GM23338 (cell line): ENCODE measurements around the gene MAD2L1BP. TPM values are rescaled to one million over a fixed set of nuclear protein-coding genes. Genes with fewer than 3 reads are reported as not detected.

ENCODE experiments used
- ATAC-seq: fragments of 200-7000 bp; cut with Tn5 transposase; 3 replicates; pipeline ENCODE4 v1.9.1; 2020
- DNase-seq: peaks from one replicate; pipeline ENCODE4 v3.0.0-alpha.2; 2015; ENCODE audit warnings: low spot score
- H2AFZ ChIP-seq: fragments of 200-600 bp; sonication (generic); 2 replicates; pipeline ENCODE4 v1.8.0; 2016; ENCODE audit warnings: antibody characterized with exemption, mild to moderate bottlenecking, moderate library complexity
- H3F3A ChIP-seq: fragments of 200-600 bp; sonication (generic); replicated peaks from 2 replicates; pipeline ENCODE4 v1.8.0; 2017; ENCODE audit warnings: antibody characterized with exemption, mixed run types, low read depth
- H3K27ac ChIP-seq: fragments of 200-600 bp; sonication (generic); 2 replicates; pipeline ENCODE4 v1.6.1; 2016; ENCODE audit warnings: low read depth
- H3K27me3 ChIP-seq: fragments of 200-600 bp; sonication (generic); 2 replicates; pipeline ENCODE4 v1.8.0; 2016; ENCODE audit warnings: mild to moderate bottlenecking, mixed run types, moderate library complexity; ENCODE audit not compliant: insufficient read depth
- H3K36me3 ChIP-seq: fragments of 200-600 bp; sonication (generic); 2 replicates; pipeline ENCODE4 v1.8.0; 2016; ENCODE audit warnings: mild to moderate bottlenecking; ENCODE audit not compliant: insufficient read depth
- H3K4me1 ChIP-seq: fragments of 200-600 bp; sonication (generic); 2 replicates; pipeline ENCODE4 v1.8.0; 2016; ENCODE audit warnings: mild to moderate bottlenecking, moderate library complexity; ENCODE audit not compliant: insufficient read depth
- H3K4me2 ChIP-seq: fragments of 200-600 bp; sonication (generic); 2 replicates; pipeline ENCODE4 v1.7.1; 2017; ENCODE audit warnings: mixed run types
- H3K4me3 ChIP-seq: fragments of 200-600 bp; sonication (generic); 2 replicates; pipeline ENCODE4 v1.6.1; 2016; ENCODE audit warnings: mixed run types
- H3K79me2 ChIP-seq: fragments of 200-600 bp; sonication (generic); replicated peaks from 2 replicates; pipeline ENCODE4 v1.8.0; 2017; ENCODE audit warnings: mild to moderate bottlenecking; ENCODE audit not compliant: insufficient read depth
- H3K9me2 ChIP-seq: fragments of 200-600 bp; sonication (generic); 2 replicates; pipeline ENCODE4 v1.8.0; 2017; ENCODE audit not compliant: insufficient read depth
- H4K20me1 ChIP-seq: fragments of 200-600 bp; sonication (generic); replicated peaks from 2 replicates; pipeline ENCODE4 v1.8.0; 2017; ENCODE audit warnings: mild to moderate bottlenecking; ENCODE audit not compliant: insufficient read depth
- H3K27ac Mint-ChIP-seq: 2 replicates; pipeline ENCODE4 v1.8.0; 2020; ENCODE audit warnings: inconsistent platforms, mild to moderate bottlenecking, moderate library complexity, mixed read lengths
- H3K27me3 Mint-ChIP-seq: 3 replicates; pipeline ENCODE4 v1.8.0; 2022; ENCODE audit warnings: low read depth, mild to moderate bottlenecking, moderate library complexity, mixed read lengths, inconsistent platforms; ENCODE audit not compliant: insufficient read depth, poor library complexity
- H3K36me3 Mint-ChIP-seq: 3 replicates; pipeline ENCODE4 v1.8.0; 2021; ENCODE audit warnings: low read depth, mild to moderate bottlenecking, inconsistent platforms, moderate library complexity, mixed read lengths
- H3K4me1 Mint-ChIP-seq: 3 replicates; pipeline ENCODE4 v1.8.0; 2020; ENCODE audit warnings: mild to moderate bottlenecking, inconsistent platforms, mixed read lengths
- H3K4me3 Mint-ChIP-seq: 3 replicates; pipeline ENCODE4 v1.8.0; 2021; ENCODE audit warnings: moderate library complexity, mild to moderate bottlenecking, inconsistent platforms, mixed read lengths
- H3K9me3 Mint-ChIP-seq: 3 replicates; pipeline ENCODE4 v1.8.0; 2020; ENCODE audit warnings: moderate library complexity, mild to moderate bottlenecking, inconsistent platforms, mixed read lengths
- CREB1 ChIP-seq: fragments of 250-450 bp; sonication (Bioruptor Pico); IDR thresholded peaks from 2 replicates; pipeline ENCODE4 v1.5.0; 2020; ENCODE audit warnings: low read depth, mild to moderate bottlenecking, moderate library complexity
- CTCF ChIP-seq, 2 experiments: fragments of 200-600 bp in 1 of 2; sonication (generic) in 1 of 2; conservative IDR thresholded peaks; 2 replicates each; pipeline versions ENCODE4 v1.5.1 to v1.6.1; 2016 to 2017; ENCODE audit warnings: antibody characterized with exemption in 2 of 2, low read depth in 2 of 2, mild to moderate bottlenecking in 2 of 2, moderate library complexity in 1 of 2
- ETS1 ChIP-seq: IDR thresholded peaks from 2 replicates; pipeline ENCODE4 v1.6.1; 2016; ENCODE audit warnings: antibody characterized with exemption
- EZH2 ChIP-seq: fragments of 200-600 bp; sonication (generic); IDR thresholded peaks from one replicate; pipeline ENCODE4 v1.8.0; 2017; ENCODE audit warnings: antibody characterized with exemption, mild to moderate bottlenecking, low read depth; ENCODE audit not compliant: unreplicated experiment
- JUNB ChIP-seq: IDR thresholded peaks from one replicate; pipeline ENCODE4 v1.6.1; 2016; ENCODE audit warnings: antibody characterized with exemption; ENCODE audit not compliant: unreplicated experiment
- NANOG ChIP-seq: IDR thresholded peaks from 2 replicates; pipeline ENCODE4 v1.6.1; 2016; ENCODE audit warnings: antibody characterized with exemption, borderline replicate concordance
- POLR2AphosphoS5 ChIP-seq: IDR thresholded peaks from 2 replicates; pipeline ENCODE4 v1.6.1; 2016; ENCODE audit warnings: antibody characterized with exemption, low read depth
- REST ChIP-seq: IDR thresholded peaks from one replicate; pipeline ENCODE4 v1.6.1; 2018; ENCODE audit warnings: antibody characterized with exemption; ENCODE audit not compliant: unreplicated experiment
- STAT1 ChIP-seq: IDR thresholded peaks from one replicate; pipeline ENCODE4 v1.6.1; 2016; ENCODE audit warnings: antibody characterized with exemption; ENCODE audit not compliant: unreplicated experiment
- ZNF462 ChIP-seq: fragments of 250-450 bp; sonication (Bioruptor Pico); IDR thresholded peaks from 2 replicates; pipeline ENCODE4 v1.5.0; 2020; ENCODE audit warnings: mild to moderate bottlenecking, moderate library complexity
- polyA plus RNA-seq: library from polyadenylated mRNA; unstranded; fragments of >200 nt; fragmentation: Nextera tagmentation; extraction: Ambion mirVana; gene quantifications from 2 replicates; pipeline ENCODE4 v1.2.1, GENCODE V29; 2016
- total RNA-seq: library from RNA; depleted of rRNA; stranded (reverse); fragments of >200 nt; shearing (Covaris generic); gene quantifications from 2 replicates; pipeline ENCODE4 v1.2.3, GENCODE V29; 2014

The MAD2L1BP gene
- total and polyA plus RNA-seq, 2 experiments from 2014 or later, result 26.6 to 51.7 TPM

DNA sequence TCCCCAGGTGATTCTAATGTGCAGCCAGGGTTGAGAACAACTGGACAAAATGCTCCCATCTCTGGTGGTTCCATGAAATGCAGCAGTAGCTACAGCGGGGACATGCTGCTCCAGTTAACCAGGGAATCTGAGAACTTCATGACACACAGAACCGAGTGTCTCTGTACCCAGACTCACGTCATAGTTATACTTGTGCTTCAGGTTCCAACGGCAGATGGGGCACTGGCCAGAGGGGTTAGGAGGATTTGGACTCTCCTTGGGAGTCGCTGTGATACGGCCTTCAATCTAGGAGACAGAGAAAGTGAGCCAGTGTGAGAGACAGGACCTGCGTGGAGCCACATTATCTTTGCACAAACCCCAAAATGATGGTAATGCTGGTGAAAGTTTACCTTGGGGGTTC is 42.7 kb downstream of the MAD2L1BP start (continued):
- TF ChIP-seq ZNF462 (CRISPR knock-in tag) (no peak), CTCF (conservative IDR thresholded peaks at IDR 0.05; ENCODE audit: low read depth in 2 of 2) (no peak)

- no peak overlapping the region for H3K4me3 Mint-ChIP-seq
- TF ChIP-seq REST (no peak), NANOG (no peak), POLR2AphosphoS5 (no peak), CTCF (conservative IDR thresholded peaks at IDR 0.05; ENCODE audit: low read depth in 2 of 2) (no peak), STAT1 (no peak), ETS1 (no peak), JUNB (no peak), EZH2 (no peak), CREB1 (CRISPR knock-in tag) (no peak)
Measured at GRCh38 chr6:43679057-43679456, 43.4 kb downstream of the MAD2L1BP start.

More at GRCh38 chr6:43679057-43679456, 43.4 kb downstream of the MAD2L1BP start:
- DNase-seq (no peak), ATAC-seq (no peak)
- peaks cover 30% of the 10 kb centered on the region for H3K36me3 Mint-ChIP-seq
- Histone ChIP-seq H3F3A (no peaks in the 10 kb centered on the region), H3K4me1 (no peaks in the 10 kb centered on the region), H2AFZ (no peak overlapping the region), H4K20me1 (peaks cover 35% of the 10 kb centered on the region), H3K79me2 (peaks cover 42% of the 10 kb centered on the region), H3K27me3 (no peaks in the 10 kb centered on the region), H3K9me2 (no peaks in the 10 kb centered on the region), H3K4me3 (no peak overlapping the region), H3K36me3 (peaks cover 8% of the 10 kb centered on the region; the same call in 1 of the 2 replicates), H3K27ac (no peak overlapping the region), H3K4me2 (no peak overlapping the region)
- H3K9me3 Mint-ChIP-seq, result no peaks in the 10 kb centered on the region
- peaks cover 6% of the 10 kb centered on the region for H3K27me3 Mint-ChIP-seq
- H3K4me1 Mint-ChIP-seq, result peaks cover 12% of the 10 kb centered on the region
- H3K27ac Mint-ChIP-seq, result no peak overlapping the region
